ENCODE measurements around the gene MSI1. TPM values are rescaled to one million over a fixed set of nuclear protein-coding genes. Genes with fewer than 3 reads are reported as not detected.

MSI1 gene
- total and polyA plus RNA-seq, 10 of the 15 experiments (the other 5 are each of a cell fraction or from before 2014, with no cell fraction given), result 0.04 TPM; not detected in 9

DNA sequence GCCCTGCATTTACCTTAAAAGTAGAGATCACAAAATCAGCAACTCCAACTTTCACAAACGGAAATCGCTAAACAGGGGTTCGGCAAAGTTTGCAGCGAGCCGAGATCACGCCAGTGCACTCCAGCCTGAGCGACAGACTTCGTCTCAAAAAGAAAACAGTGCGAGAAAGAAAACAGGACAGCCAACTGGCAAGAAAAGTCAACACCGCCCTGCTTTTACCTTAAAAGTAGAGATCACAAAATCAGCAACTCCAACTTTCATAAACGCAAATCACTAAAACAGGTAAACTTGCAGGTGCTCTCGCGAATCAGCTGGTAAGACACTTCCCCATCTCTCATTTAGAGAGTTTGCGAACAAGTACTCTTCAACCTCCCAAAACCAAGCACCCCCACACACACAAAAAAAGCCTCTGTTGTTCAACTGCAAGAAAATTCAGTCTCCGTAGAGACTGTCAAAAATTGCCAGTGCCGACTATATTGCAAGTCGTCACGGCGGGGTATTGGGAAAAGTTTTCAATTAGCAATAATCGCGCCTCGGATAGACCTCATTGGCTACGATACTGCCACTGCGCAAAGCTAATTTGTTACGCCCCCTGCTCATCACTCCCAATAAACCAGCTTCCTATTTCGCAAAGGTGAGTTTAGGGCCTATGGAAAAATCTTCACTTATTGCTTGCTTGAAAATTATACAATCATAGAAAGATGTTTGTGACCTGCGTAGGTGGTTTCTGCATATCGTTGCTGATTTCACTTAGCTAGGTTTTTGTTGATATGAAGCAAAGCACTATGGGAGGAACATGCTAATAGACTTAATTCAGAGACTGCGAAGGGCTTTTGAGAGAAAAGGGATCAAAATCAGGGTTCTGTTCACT, 76.1 kb downstream of the MSI1 start, which contains the start of gene RNU4-1 (continued):
- TF ChIP-seq, protein P1, sequence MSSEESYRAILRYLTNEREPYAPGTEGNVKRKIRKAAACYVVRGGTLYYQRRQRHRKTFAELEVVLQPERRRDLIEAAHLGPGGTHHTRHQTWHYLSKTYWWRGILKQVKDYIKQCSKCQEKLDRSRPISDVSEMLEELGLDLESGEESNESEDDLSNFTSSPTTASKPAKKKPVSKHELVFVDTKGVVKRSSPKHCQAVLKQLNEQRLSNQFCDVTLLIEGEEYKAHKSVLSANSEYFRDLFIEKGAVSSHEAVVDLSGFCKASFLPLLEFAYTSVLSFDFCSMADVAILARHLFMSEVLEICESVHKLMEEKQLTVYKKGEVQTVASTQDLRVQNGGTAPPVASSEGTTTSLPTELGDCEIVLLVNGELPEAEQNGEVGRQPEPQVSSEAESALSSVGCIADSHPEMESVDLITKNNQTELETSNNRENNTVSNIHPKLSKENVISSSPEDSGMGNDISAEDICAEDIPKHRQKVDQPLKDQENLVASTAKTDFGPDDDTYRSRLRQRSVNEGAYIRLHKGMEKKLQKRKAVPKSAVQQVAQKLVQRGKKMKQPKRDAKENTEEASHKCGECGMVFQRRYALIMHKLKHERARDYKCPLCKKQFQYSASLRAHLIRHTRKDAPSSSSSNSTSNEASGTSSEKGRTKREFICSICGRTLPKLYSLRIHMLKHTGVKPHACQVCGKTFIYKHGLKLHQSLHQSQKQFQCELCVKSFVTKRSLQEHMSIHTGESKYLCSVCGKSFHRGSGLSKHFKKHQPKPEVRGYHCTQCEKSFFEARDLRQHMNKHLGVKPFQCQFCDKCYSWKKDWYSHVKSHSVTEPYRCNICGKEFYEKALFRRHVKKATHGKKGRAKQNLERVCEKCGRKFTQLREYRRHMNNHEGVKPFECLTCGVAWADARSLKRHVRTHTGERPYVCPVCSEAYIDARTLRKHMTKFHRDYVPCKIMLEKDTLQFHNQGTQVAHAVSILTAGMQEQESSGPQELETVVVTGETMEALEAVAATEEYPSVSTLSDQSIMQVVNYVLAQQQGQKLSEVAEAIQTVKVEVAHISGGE (CRISPR knock-in tag; IDR thresholded peaks at IDR 0.05), result peak; percentile 69
- no peak for TF ChIP-seq ZNF217 (IDR thresholded peaks at IDR 0.05)
- no peak; the same call in 1 of the 2 replicates for TF ChIP-seq RB1 (IDR thresholded peaks at IDR 0.05; ENCODE audit: borderline replicate concordance)
- TF ChIP-seq CEBPB (IDR thresholded peaks at IDR 0.05; ENCODE audit: borderline replicate concordance in 1 of 2, low read depth in 2 of 2, low read length in 2 of 2), result peak in 1 of 2 experiments; percentile 87; a peak in 1 of 4 replicates
- TF ChIP-seq NR2F1 (conservative IDR thresholded peaks at IDR 0.05), result peak; percentile 34; the same call in 1 of the 2 replicates
- no peak for TF ChIP-seq BRCA1 (IDR thresholded peaks at IDR 0.05; ENCODE audit: low read depth, low read length)
- TF ChIP-seq NFYB (IDR thresholded peaks at IDR 0.05; ENCODE audit: insufficient read depth, low read depth, low read length), result no peak
- peak; percentile 65; the same call in 1 of the 2 replicates for TF ChIP-seq ZNF24 (IDR thresholded peaks at IDR 0.05)
- TF ChIP-seq, protein P2, sequence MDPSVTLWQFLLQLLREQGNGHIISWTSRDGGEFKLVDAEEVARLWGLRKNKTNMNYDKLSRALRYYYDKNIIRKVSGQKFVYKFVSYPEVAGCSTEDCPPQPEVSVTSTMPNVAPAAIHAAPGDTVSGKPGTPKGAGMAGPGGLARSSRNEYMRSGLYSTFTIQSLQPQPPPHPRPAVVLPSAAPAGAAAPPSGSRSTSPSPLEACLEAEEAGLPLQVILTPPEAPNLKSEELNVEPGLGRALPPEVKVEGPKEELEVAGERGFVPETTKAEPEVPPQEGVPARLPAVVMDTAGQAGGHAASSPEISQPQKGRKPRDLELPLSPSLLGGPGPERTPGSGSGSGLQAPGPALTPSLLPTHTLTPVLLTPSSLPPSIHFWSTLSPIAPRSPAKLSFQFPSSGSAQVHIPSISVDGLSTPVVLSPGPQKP (IDR thresholded peaks at IDR 0.05; ENCODE audit: low read depth, low read length), result no peak
- TF ChIP-seq BACH1 (IDR thresholded peaks at IDR 0.05; ENCODE audit: borderline replicate concordance), result peak; percentile 97
- TF ChIP-seq, protein P3, sequence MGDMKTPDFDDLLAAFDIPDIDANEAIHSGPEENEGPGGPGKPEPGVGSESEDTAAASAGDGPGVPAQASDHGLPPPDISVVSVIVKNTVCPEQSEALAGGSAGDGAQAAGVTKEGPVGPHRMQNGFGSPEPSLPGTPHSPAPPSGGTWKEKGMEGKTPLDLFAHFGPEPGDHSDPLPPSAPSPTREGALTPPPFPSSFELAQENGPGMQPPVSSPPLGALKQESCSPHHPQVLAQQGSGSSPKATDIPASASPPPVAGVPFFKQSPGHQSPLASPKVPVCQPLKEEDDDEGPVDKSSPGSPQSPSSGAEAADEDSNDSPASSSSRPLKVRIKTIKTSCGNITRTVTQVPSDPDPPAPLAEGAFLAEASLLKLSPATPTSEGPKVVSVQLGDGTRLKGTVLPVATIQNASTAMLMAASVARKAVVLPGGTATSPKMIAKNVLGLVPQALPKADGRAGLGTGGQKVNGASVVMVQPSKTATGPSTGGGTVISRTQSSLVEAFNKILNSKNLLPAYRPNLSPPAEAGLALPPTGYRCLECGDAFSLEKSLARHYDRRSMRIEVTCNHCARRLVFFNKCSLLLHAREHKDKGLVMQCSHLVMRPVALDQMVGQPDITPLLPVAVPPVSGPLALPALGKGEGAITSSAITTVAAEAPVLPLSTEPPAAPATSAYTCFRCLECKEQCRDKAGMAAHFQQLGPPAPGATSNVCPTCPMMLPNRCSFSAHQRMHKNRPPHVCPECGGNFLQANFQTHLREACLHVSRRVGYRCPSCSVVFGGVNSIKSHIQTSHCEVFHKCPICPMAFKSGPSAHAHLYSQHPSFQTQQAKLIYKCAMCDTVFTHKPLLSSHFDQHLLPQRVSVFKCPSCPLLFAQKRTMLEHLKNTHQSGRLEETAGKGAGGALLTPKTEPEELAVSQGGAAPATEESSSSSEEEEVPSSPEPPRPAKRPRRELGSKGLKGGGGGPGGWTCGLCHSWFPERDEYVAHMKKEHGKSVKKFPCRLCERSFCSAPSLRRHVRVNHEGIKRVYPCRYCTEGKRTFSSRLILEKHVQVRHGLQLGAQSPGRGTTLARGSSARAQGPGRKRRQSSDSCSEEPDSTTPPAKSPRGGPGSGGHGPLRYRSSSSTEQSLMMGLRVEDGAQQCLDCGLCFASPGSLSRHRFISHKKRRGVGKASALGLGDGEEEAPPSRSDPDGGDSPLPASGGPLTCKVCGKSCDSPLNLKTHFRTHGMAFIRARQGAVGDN (IDR thresholded peaks at IDR 0.05), result peak; percentile 98
- TF ChIP-seq SIN3A (IDR thresholded peaks at IDR 0.05; ENCODE audit: low read depth, low read length), result no peak
- TF ChIP-seq RAD21 (IDR thresholded peaks at IDR 0.05; ENCODE audit: insufficient read depth, low read depth, low read length), result no peak
- TF ChIP-seq MYC (IDR thresholded peaks at IDR 0.05; ENCODE audit: insufficient read depth, insufficient read length, insufficient replicate concordance, low read length, severe bottlenecking), result no peak
- TF ChIP-seq ZNF384 (IDR thresholded peaks at IDR 0.05; ENCODE audit: borderline replicate concordance, low read depth, low read length), result no peak
- no peak for TF ChIP-seq ZNF274 (IDR thresholded peaks at IDR 0.05; ENCODE audit: insufficient read depth, insufficient read length)
- TF ChIP-seq HDAC6 (IDR thresholded peaks at IDR 0.05; ENCODE audit: unreplicated experiment), result peak; percentile 99
- TF ChIP-seq, protein P4, sequence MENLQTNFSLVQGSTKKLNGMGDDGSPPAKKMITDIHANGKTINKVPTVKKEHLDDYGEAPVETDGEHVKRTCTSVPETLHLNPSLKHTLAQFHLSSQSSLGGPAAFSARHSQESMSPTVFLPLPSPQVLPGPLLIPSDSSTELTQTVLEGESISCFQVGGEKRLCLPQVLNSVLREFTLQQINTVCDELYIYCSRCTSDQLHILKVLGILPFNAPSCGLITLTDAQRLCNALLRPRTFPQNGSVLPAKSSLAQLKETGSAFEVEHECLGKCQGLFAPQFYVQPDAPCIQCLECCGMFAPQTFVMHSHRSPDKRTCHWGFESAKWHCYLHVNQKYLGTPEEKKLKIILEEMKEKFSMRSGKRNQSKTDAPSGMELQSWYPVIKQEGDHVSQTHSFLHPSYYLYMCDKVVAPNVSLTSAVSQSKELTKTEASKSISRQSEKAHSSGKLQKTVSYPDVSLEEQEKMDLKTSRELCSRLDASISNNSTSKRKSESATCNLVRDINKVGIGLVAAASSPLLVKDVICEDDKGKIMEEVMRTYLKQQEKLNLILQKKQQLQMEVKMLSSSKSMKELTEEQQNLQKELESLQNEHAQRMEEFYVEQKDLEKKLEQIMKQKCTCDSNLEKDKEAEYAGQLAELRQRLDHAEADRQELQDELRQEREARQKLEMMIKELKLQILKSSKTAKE (IDR thresholded peaks at IDR 0.05; ENCODE audit: low read depth, poor library complexity, severe bottlenecking), result peak; percentile 75

All from GM12878 (cell line).